PC-3 (cell line): ENCODE results near the gene ST3GAL4.
"Not testable (repeated sequence)": the region's sequence is repeated elsewhere in the genome, so short reads cannot be mapped to it uniquely, and the experiment has no call there.

ENCODE experiments used
- EZH2 ChIP-seq: fragments of 300-600 bp; sonication (generic); IDR thresholded peaks from one replicate; pipeline ENCODE4 v1.6.1; 2017; ENCODE audit warnings: antibody characterized with exemption, mild to moderate bottlenecking, low read length; ENCODE audit not compliant: unreplicated experiment
- TF ChIP-seq, protein P1 (sequence below): fragments of 300-600 bp; sonication (generic); conservative IDR thresholded peaks from 2 replicates; pipeline ENCODE4 v1.5.1; 2017; ENCODE audit warnings: antibody characterized with exemption, low read depth, mild to moderate bottlenecking, low read length

DNA sequence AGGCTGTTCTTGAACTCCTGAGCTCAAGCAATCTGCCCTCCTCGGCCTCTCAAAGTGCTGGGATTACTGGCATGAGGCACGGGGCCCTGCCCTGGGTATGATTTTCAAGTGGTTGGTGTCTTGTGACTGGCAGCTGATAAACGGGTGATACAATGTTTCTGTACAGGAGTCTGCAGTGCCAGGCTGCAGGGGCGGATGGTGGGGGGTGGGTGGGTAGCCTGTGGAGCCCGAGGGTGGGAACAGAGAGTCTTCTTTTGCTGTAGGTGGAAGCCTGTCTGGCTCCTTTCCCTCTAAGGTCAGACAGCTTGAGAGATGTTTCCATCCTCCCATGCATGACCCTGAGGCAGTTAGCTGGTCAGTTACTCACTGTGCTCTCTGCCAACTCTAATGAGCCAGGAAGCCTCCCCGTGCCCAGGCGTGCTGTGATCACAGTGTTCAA is 39.2 kb downstream of the ST3GAL4 start:
- TF ChIP-seq, protein P1, sequence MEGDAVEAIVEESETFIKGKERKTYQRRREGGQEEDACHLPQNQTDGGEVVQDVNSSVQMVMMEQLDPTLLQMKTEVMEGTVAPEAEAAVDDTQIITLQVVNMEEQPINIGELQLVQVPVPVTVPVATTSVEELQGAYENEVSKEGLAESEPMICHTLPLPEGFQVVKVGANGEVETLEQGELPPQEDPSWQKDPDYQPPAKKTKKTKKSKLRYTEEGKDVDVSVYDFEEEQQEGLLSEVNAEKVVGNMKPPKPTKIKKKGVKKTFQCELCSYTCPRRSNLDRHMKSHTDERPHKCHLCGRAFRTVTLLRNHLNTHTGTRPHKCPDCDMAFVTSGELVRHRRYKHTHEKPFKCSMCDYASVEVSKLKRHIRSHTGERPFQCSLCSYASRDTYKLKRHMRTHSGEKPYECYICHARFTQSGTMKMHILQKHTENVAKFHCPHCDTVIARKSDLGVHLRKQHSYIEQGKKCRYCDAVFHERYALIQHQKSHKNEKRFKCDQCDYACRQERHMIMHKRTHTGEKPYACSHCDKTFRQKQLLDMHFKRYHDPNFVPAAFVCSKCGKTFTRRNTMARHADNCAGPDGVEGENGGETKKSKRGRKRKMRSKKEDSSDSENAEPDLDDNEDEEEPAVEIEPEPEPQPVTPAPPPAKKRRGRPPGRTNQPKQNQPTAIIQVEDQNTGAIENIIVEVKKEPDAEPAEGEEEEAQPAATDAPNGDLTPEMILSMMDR, result not testable (repeated sequence)
- not testable (repeated sequence) for TF ChIP-seq EZH2
